Measurements from ENCODE around the gene TGFBI.

GRCh38 chr5:136032564-136032963 lies 3.8 kb downstream of the TGFBI start:
- TF ChIP-seq CTCF (IDR thresholded peaks at IDR 0.05) (no peak), POLR2A (IDR thresholded peaks at IDR 0.05) (no peak)
